HEK293 (cell line): ENCODE results near the gene LPP.
A peak's percentile ranks its signal among the peaks of the same experiment; 100 is the strongest.

Source experiments
- CTCF ChIA-PET: fragments of 350-600 bp; formaldehyde crosslinking; extraction: SDS; loops from one replicate; lab custom pipeline; 2021; ENCODE audit warnings: antibody characterized with exemption; lab: Yijun Ruan, JAX
- POLR2A ChIA-PET: fragments of 300-600 bp; formaldehyde crosslinking; extraction: SDS; loops from one replicate; lab custom pipeline; 2020; ENCODE audit warnings: antibody characterized with exemption, inconsistent platforms; lab: Yijun Ruan, JAX
- H3K27ac ChIP-seq: fragments of 200-500 bp; sonication (Bioruptor generic); 2 replicates; pipeline ENCODE4 v1.5.1; 2014; ENCODE audit warnings: low read depth, low read length, control low read depth, inconsistent platforms; ENCODE audit errors: extremely low read depth
- H3K36me3 ChIP-seq, 2 experiments: fragments of 200-500 bp in 1 of 2; sonication (Bioruptor generic) in 1 of 2; 1 replicate in 1 of 2; 2 replicates in 1 of 2; pipeline ENCODE4 v1.5.1; 2014 to 2017; ENCODE audit warnings: inconsistent platforms in 2 of 2, low read length in 2 of 2; ENCODE audit not compliant: control insufficient read depth in 2 of 2, insufficient read depth in 1 of 2
- H3K4me1 ChIP-seq: fragments of 200-500 bp; sonication (Bioruptor generic); 2 replicates; pipeline ENCODE4 v1.5.1; 2014; ENCODE audit warnings: mild to moderate bottlenecking, low read length, inconsistent platforms; ENCODE audit not compliant: control insufficient read depth, insufficient read depth
- H3K4me3 ChIP-seq: 2 replicates; pipeline ENCODE4 v1.5.1; 2011; ENCODE audit warnings: low read depth, mild to moderate bottlenecking, control low read depth, low read length, moderate library complexity
- H3K9me3 ChIP-seq: fragments of 200-500 bp; sonication (Bioruptor generic); 2 replicates; pipeline ENCODE4 v1.5.1; 2014; ENCODE audit warnings: low read depth, low read length, inconsistent platforms; ENCODE audit not compliant: control insufficient read depth, insufficient read depth
- EGR2 ChIP-seq: fragments of 450-650 bp; formaldehyde crosslinking; IDR thresholded peaks from 2 replicates; pipeline ENCODE4 v1.5.1; 2016; ENCODE audit warnings: low read depth, missing biosample characterization, missing genetic modification characterization
- KLF10 ChIP-seq: fragments of 450-650 bp; IDR thresholded peaks from 2 replicates; pipeline ENCODE4 v1.5.1; 2018; ENCODE audit warnings: missing biosample characterization, mild to moderate bottlenecking, missing genetic modification characterization
- MEIS1 ChIP-seq: sonication (generic); formaldehyde crosslinking; IDR thresholded peaks from 2 replicates; pipeline ENCODE4 v1.8.1; 2022; ENCODE audit warnings: missing genetic modification reagents, mild to moderate bottlenecking, borderline replicate concordance
- ZNF155 ChIP-seq: fragments of 450-650 bp; formaldehyde crosslinking; IDR thresholded peaks from 2 replicates; pipeline ENCODE4 v1.5.1; 2016; ENCODE audit warnings: missing biosample characterization, missing genetic modification characterization
- ZNF16 ChIP-seq: fragments of 450-650 bp; formaldehyde crosslinking; IDR thresholded peaks from 2 replicates; pipeline ENCODE4 v1.5.1; 2016; ENCODE audit warnings: low read depth, missing biosample characterization, missing genetic modification characterization
- ZNF2 ChIP-seq: fragments of 450-650 bp; formaldehyde crosslinking; IDR thresholded peaks from 2 replicates; pipeline ENCODE4 v1.5.1; 2016; ENCODE audit warnings: missing biosample characterization, missing genetic modification characterization
- ZNF292 ChIP-seq: fragments of 450-650 bp; formaldehyde crosslinking; IDR thresholded peaks from 2 replicates; pipeline ENCODE4 v1.5.1; 2016; ENCODE audit warnings: low read depth, missing biosample characterization, missing genetic modification characterization, borderline replicate concordance
- ZNF354C ChIP-seq: fragments of 450-650 bp; formaldehyde crosslinking; IDR thresholded peaks from 2 replicates; pipeline ENCODE4 v1.5.1; 2016; ENCODE audit warnings: missing biosample characterization, missing genetic modification characterization, low read depth, borderline replicate concordance
- ZNF48 ChIP-seq: fragments of 450-650 bp; formaldehyde crosslinking; IDR thresholded peaks from 2 replicates; pipeline ENCODE4 v1.5.1; 2016; ENCODE audit warnings: missing biosample characterization, missing genetic modification characterization
- ZNF521 ChIP-seq: fragments of 450-650 bp; formaldehyde crosslinking; IDR thresholded peaks from 2 replicates; pipeline ENCODE4 v1.5.1; 2017; ENCODE audit warnings: missing biosample characterization, mild to moderate bottlenecking, missing genetic modification characterization
- ZNF585B ChIP-seq: fragments of 450-650 bp; formaldehyde crosslinking; IDR thresholded peaks from 2 replicates; pipeline ENCODE4 v1.5.1; 2016; ENCODE audit warnings: missing biosample characterization, missing genetic modification characterization
- ZNF623 ChIP-seq: fragments of 450-650 bp; formaldehyde crosslinking; IDR thresholded peaks from 2 replicates; pipeline ENCODE4 v1.5.1; 2016; ENCODE audit warnings: missing biosample characterization, missing genetic modification characterization
- ZNF654 ChIP-seq: fragments of 450-650 bp; formaldehyde crosslinking; IDR thresholded peaks from 2 replicates; pipeline ENCODE4 v1.5.1; 2016; ENCODE audit warnings: low read depth, missing biosample characterization, missing genetic modification characterization
- ZNF664 ChIP-seq: fragments of 450-650 bp; formaldehyde crosslinking; IDR thresholded peaks from 2 replicates; pipeline ENCODE4 v1.5.1; 2016; ENCODE audit warnings: missing biosample characterization, missing genetic modification characterization
- ZNF768 ChIP-seq: fragments of 450-650 bp; formaldehyde crosslinking; IDR thresholded peaks from 2 replicates; pipeline ENCODE4 v1.5.1; 2018; ENCODE audit warnings: missing biosample characterization, mild to moderate bottlenecking, missing genetic modification characterization
- ZNF837 ChIP-seq: fragments of 450-650 bp; formaldehyde crosslinking; IDR thresholded peaks from 2 replicates; pipeline ENCODE4 v1.5.1; 2016; ENCODE audit warnings: missing biosample characterization, missing genetic modification characterization
- TF ChIP-seq, protein P1 (sequence below): fragments of 450-650 bp; formaldehyde crosslinking; IDR thresholded peaks from 2 replicates; pipeline ENCODE4 v1.5.1; 2017; ENCODE audit warnings: missing biosample characterization, mild to moderate bottlenecking, missing genetic modification characterization, moderate library complexity
- TF ChIP-seq, protein P2 (sequence below): fragments of 450-650 bp; formaldehyde crosslinking; IDR thresholded peaks from 2 replicates; pipeline ENCODE4 v1.5.1; 2017; ENCODE audit warnings: missing biosample characterization, missing genetic modification characterization
- TF ChIP-seq, protein P3 (sequence below): fragments of 450-650 bp; formaldehyde crosslinking; IDR thresholded peaks from 2 replicates; pipeline ENCODE4 v1.5.1; 2016; ENCODE audit warnings: missing biosample characterization, missing genetic modification characterization, borderline replicate concordance

LPP gene

DNA sequence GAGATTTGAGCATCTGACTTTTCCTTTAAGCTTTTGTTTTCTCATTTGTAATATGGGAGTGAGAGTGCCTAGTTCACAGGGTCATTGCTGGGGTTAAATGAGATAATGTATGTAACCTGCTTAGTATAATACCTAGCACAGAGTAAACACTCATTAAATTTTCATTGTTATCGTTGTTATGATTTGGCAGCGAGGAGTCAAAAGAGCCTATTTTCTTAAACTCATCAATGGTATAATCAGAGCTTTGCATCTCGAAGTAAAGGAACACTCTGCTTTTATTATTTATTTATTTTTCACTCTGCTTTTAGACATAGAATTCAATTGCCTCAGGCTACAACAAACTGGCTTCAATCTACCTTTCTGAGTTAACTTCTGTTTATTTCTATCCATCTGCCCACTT lies 52.8 kb downstream of the LPP start:
- H3K4me3 ChIP-seq = no peak overlapping the region
- H3K36me3 ChIP-seq = no peaks in the 10 kb centered on the region
- 0 out of 2 replicates have a peak, but pooled peaks cover 2% of the 10 kb centered on the region for H3K4me1 ChIP-seq
- CTCF ChIA-PET = interaction anchor here (0.6 to 1.7 kb wide), 6 partner anchors 14 to 1551 kb away, joined by 3 to 5 read pairs (median 3); no protein-coding TSS in a partner anchor
- no peaks in the 10 kb centered on the region for H3K9me3 ChIP-seq
- TF ChIP-seq ZNF664 (tag by site-specific recombination) = peak; percentile 89
- TF ChIP-seq ZNF2 (tag by site-specific recombination) = no peak
- TF ChIP-seq ZNF837 (tag by site-specific recombination) = no peak
- no peak overlapping the region for H3K27ac ChIP-seq
- POLR2A ChIA-PET = interaction anchor here (0.7 kb wide), 1 partner anchor 156 kb away, joined by 5 read pairs; no protein-coding TSS in a partner anchor

DNA sequence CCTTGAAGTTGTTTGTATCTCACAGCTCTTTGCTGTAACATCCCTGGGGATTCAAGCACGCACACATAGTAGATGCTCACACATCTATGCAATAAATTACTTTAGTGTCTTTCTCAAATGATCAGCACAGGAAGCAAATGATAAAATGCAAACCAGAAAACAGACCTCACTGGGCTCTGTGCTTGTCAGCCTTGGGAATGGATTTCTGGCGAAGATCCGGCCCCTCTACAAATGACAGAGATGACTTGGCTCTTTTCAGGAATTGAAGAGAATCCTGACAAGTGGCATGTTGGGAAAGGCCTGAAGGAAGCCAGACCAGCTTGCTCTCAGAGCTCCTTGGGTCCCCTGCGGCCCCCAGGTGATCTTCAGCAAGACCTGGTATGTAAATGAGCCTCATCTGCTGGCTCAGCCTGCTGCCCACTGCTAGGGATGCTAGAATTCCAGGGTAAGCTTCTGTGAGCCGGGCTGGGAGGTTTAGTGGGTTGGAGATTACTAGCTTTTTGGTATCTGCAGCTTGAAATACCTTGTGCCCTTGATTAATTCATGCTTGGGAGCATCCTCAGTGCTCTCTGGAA lies 54.1 kb downstream of the LPP start:
- ChIA-PET POLR2A (interaction anchor here (1.0 kb wide), 1 partner anchor 11 kb away, joined by 3 read pairs; no protein-coding TSS in a partner anchor), CTCF (interaction anchor here (0.7 to 1.1 kb wide), 3 partner anchors 34 to 748 kb away, joined by 3 to 5 read pairs (median 4); no protein-coding TSS in a partner anchor)
- TF ChIP-seq ZNF48 (tag by site-specific recombination) (no peak), ZNF16 (tag by site-specific recombination) (no peak), ZNF354C (tag by site-specific recombination) (no peak)
- TF ChIP-seq, protein P1, sequence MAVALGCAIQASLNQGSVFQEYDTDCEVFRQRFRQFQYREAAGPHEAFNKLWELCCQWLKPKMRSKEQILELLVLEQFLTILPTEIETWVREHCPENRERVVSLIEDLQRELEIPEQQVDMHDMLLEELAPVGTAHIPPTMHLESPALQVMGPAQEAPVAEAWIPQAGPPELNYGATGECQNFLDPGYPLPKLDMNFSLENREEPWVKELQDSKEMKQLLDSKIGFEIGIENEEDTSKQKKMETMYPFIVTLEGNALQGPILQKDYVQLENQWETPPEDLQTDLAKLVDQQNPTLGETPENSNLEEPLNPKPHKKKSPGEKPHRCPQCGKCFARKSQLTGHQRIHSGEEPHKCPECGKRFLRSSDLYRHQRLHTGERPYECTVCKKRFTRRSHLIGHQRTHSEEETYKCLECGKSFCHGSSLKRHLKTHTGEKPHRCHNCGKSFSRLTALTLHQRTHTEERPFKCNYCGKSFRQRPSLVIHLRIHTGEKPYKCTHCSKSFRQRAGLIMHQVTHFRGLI = no peak
- H3K9me3 ChIP-seq = no peaks in the 10 kb centered on the region
- no peak overlapping the region for H3K4me3 ChIP-seq
- no peaks in the 10 kb centered on the region for H3K36me3 ChIP-seq
- no peak overlapping the region for H3K27ac ChIP-seq
- 0 out of 2 replicates have a peak, but pooled peaks cover 2% of the 10 kb centered on the region for H3K4me1 ChIP-seq

DNA sequence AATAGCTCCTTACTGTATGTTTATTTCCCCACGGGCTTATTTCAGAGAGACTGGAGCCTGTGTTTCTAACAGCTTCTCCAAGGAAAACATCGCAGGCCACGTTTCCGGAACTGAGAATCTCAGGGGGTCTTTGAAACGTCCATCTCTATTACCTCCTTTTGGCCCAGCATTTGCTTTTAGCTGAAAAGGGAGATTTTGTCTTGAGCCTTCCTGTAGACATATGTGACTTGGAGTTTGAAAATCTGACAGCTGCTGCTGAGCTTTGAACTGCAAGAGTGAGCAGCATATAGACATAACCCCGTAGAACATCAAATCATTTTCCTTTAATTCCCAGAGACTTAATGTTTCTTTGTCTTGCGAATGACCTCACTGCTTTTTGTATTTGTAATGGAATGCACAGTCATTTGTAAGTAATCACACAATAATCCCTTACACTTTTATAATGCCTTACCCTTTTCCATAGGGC lies 54.6 kb downstream of the LPP start:
- H3K4me1 ChIP-seq = 0 out of 2 replicates have a peak, but pooled peaks cover 2% of the 10 kb centered on the region
- POLR2A ChIA-PET = interaction anchor here (1.0 kb wide), 1 partner anchor 12 kb away, joined by 3 read pairs; no protein-coding TSS in a partner anchor
- no peak overlapping the region for H3K4me3 ChIP-seq
- CTCF ChIA-PET = interaction anchor here (0.8 to 1.1 kb wide), 2 partner anchors 468 to 747 kb away, joined by 3 to 4 read pairs; no protein-coding TSS in a partner anchor
- no peak overlapping the region for H3K27ac ChIP-seq
- H3K36me3 ChIP-seq = no peaks in the 10 kb centered on the region
- no peaks in the 10 kb centered on the region for H3K9me3 ChIP-seq
- TF ChIP-seq ZNF155 (no peak), ZNF521 (tag by site-specific recombination) (no peak), ZNF585B (tag by site-specific recombination) (no peak), KLF10 (tag by site-specific recombination) (no peak), ZNF292 (tag by site-specific recombination) (no peak), ZNF654 (tag by site-specific recombination) (no peak), ZNF768 (tag by site-specific recombination) (no peak), ZNF623 (no peak), MEIS1 (CRISPR knock-in tag) (no peak), EGR2 (tag by site-specific recombination) (no peak)
- TF ChIP-seq, protein P2, sequence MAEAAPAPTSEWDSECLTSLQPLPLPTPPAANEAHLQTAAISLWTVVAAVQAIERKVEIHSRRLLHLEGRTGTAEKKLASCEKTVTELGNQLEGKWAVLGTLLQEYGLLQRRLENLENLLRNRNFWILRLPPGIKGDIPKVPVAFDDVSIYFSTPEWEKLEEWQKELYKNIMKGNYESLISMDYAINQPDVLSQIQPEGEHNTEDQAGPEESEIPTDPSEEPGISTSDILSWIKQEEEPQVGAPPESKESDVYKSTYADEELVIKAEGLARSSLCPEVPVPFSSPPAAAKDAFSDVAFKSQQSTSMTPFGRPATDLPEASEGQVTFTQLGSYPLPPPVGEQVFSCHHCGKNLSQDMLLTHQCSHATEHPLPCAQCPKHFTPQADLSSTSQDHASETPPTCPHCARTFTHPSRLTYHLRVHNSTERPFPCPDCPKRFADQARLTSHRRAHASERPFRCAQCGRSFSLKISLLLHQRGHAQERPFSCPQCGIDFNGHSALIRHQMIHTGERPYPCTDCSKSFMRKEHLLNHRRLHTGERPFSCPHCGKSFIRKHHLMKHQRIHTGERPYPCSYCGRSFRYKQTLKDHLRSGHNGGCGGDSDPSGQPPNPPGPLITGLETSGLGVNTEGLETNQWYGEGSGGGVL = no peak
- TF ChIP-seq, protein P3, sequence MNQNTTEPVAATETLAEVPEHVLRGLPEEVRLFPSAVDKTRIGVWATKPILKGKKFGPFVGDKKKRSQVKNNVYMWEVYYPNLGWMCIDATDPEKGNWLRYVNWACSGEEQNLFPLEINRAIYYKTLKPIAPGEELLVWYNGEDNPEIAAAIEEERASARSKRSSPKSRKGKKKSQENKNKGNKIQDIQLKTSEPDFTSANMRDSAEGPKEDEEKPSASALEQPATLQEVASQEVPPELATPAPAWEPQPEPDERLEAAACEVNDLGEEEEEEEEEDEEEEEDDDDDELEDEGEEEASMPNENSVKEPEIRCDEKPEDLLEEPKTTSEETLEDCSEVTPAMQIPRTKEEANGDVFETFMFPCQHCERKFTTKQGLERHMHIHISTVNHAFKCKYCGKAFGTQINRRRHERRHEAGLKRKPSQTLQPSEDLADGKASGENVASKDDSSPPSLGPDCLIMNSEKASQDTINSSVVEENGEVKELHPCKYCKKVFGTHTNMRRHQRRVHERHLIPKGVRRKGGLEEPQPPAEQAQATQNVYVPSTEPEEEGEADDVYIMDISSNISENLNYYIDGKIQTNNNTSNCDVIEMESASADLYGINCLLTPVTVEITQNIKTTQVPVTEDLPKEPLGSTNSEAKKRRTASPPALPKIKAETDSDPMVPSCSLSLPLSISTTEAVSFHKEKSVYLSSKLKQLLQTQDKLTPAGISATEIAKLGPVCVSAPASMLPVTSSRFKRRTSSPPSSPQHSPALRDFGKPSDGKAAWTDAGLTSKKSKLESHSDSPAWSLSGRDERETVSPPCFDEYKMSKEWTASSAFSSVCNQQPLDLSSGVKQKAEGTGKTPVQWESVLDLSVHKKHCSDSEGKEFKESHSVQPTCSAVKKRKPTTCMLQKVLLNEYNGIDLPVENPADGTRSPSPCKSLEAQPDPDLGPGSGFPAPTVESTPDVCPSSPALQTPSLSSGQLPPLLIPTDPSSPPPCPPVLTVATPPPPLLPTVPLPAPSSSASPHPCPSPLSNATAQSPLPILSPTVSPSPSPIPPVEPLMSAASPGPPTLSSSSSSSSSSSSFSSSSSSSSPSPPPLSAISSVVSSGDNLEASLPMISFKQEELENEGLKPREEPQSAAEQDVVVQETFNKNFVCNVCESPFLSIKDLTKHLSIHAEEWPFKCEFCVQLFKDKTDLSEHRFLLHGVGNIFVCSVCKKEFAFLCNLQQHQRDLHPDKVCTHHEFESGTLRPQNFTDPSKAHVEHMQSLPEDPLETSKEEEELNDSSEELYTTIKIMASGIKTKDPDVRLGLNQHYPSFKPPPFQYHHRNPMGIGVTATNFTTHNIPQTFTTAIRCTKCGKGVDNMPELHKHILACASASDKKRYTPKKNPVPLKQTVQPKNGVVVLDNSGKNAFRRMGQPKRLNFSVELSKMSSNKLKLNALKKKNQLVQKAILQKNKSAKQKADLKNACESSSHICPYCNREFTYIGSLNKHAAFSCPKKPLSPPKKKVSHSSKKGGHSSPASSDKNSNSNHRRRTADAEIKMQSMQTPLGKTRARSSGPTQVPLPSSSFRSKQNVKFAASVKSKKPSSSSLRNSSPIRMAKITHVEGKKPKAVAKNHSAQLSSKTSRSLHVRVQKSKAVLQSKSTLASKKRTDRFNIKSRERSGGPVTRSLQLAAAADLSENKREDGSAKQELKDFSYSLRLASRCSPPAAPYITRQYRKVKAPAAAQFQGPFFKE (tag by site-specific recombination) = no peak
